ENCODE measurements around the gene PROSER1.

Gene PROSER1

DNA sequence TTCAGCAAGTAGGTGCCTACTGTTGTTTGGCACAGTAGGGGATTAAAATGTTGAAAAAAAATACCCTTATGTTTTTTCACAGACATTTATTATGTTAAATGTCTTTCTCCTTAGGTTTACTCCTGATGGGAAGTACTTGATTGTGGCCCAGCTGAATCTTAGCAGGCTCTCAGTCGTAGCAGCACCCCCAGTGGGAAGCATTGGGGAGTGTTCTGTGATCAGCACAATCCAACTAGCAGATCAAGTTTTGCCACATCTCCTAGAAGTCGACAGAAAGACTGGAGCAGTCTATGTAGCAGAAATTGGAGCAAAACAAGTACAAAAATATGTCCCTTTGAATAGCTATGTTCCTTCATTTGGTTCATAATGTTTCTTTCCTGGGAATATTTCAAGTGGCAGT, 9.7 kb upstream of the PROSER1 start (continued):
- TF ChIP-seq TCF4 (CRISPR knock-in tag; IDR thresholded peaks at IDR 0.05; ENCODE audit: borderline replicate concordance), result no peak

DNA sequence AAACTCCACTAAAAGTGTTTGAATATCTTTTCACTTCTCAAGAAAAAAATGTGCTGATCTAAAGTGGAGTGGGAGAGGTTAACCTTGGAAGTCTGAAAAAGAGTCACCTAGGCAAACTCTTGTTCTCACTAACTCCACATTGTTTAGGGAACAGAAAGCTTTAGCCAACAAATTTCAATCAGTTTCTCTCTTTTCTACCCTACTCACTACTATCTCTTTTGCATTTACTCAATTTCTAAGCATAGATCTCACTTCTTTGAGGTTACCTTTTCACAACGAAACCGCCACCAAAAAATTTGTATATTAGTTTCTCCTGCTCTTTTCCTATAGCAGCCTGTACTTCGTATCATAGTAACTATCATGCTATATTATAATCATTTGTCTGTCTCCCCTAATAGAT, 6.6 kb upstream of the PROSER1 start:
- TF ChIP-seq TCF4 (CRISPR knock-in tag; IDR thresholded peaks at IDR 0.05; ENCODE audit: borderline replicate concordance), result no peak
- no peak for TF ChIP-seq TOX (CRISPR knock-in tag; IDR thresholded peaks at IDR 0.05; ENCODE audit: borderline replicate concordance)
- ATAC-seq, result no peak

DNA sequence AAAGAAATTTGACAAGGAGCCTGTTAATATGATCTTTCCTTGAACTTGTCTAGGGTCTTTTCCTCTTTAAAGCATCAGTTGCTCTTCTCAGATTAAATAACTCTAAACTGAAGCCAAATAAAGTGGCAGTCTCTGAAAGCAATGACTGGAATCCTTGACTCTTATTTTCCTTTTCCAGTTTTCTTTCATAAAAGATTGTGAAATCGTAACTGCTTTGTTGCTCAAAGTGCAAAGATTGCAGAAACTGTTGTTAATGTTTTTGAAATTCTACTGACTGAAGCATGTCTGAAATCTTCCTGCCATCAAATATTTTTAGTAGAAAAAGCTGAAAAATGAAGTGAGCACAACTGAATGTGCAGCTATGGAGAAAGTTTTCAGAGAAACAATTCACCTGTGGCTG, 2.3 kb upstream of the PROSER1 start:
- ATAC-seq, result no peak
- no peak for TF ChIP-seq SNAI2 (CRISPR knock-in tag; IDR thresholded peaks at IDR 0.05)
- TF ChIP-seq OSR1 (CRISPR knock-in tag; IDR thresholded peaks at IDR 0.05), result no peak
- no peak for TF ChIP-seq BACH2 (CRISPR knock-in tag; IDR thresholded peaks at IDR 0.05; ENCODE audit: borderline replicate concordance)
- TF ChIP-seq, protein P1, sequence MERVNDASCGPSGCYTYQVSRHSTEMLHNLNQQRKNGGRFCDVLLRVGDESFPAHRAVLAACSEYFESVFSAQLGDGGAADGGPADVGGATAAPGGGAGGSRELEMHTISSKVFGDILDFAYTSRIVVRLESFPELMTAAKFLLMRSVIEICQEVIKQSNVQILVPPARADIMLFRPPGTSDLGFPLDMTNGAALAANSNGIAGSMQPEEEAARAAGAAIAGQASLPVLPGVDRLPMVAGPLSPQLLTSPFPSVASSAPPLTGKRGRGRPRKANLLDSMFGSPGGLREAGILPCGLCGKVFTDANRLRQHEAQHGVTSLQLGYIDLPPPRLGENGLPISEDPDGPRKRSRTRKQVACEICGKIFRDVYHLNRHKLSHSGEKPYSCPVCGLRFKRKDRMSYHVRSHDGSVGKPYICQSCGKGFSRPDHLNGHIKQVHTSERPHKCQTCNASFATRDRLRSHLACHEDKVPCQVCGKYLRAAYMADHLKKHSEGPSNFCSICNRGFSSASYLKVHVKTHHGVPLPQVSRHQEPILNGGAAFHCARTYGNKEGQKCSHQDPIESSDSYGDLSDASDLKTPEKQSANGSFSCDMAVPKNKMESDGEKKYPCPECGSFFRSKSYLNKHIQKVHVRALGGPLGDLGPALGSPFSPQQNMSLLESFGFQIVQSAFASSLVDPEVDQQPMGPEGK (CRISPR knock-in tag; IDR thresholded peaks at IDR 0.05; ENCODE audit: borderline replicate concordance), result no peak
- TF ChIP-seq CSDC2 (CRISPR knock-in tag; IDR thresholded peaks at IDR 0.05), result no peak
- no peak for TF ChIP-seq ARNTL (CRISPR knock-in tag; IDR thresholded peaks at IDR 0.05; ENCODE audit: borderline replicate concordance, low read depth)

DNA sequence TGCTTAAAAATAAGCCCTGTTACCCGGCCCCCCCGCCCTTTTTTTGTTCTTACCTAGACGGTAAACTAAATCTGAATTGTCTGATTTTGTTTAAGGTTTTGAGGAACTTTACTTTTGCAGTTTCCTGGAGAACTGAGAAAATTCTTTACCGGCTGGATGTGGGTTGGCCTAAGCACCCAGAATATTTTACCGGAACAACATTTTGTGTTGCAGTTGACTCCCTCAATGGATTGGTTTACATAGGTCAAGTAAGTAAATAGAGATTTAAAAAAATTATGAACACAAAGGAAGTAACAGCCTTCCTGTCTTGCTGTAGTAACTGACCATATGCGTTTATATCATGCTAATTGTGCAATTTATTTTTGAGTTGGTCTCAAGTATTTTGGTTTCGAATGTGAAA, 1.2 kb upstream of the PROSER1 start:
- no peak for ATAC-seq
- TF ChIP-seq SNAI2 (CRISPR knock-in tag; IDR thresholded peaks at IDR 0.05), result no peak
- no peak for TF ChIP-seq ISL1 (CRISPR knock-in tag; IDR thresholded peaks at IDR 0.05)
- TF ChIP-seq, protein P2, sequence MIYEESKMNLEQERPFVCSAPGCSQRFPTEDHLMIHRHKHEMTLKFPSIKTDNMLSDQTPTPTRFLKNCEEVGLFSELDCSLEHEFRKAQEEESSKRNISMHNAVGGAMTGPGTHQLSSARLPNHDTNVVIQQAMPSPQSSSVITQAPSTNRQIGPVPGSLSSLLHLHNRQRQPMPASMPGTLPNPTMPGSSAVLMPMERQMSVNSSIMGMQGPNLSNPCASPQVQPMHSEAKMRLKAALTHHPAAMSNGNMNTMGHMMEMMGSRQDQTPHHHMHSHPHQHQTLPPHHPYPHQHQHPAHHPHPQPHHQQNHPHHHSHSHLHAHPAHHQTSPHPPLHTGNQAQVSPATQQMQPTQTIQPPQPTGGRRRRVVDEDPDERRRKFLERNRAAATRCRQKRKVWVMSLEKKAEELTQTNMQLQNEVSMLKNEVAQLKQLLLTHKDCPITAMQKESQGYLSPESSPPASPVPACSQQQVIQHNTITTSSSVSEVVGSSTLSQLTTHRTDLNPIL (CRISPR knock-in tag; IDR thresholded peaks at IDR 0.05; ENCODE audit: low read depth), result no peak
- TF ChIP-seq CSDC2 (CRISPR knock-in tag; IDR thresholded peaks at IDR 0.05), result no peak
- no peak for TF ChIP-seq ZC3H10 (CRISPR knock-in tag; IDR thresholded peaks at IDR 0.05)
- TF ChIP-seq, protein P3, sequence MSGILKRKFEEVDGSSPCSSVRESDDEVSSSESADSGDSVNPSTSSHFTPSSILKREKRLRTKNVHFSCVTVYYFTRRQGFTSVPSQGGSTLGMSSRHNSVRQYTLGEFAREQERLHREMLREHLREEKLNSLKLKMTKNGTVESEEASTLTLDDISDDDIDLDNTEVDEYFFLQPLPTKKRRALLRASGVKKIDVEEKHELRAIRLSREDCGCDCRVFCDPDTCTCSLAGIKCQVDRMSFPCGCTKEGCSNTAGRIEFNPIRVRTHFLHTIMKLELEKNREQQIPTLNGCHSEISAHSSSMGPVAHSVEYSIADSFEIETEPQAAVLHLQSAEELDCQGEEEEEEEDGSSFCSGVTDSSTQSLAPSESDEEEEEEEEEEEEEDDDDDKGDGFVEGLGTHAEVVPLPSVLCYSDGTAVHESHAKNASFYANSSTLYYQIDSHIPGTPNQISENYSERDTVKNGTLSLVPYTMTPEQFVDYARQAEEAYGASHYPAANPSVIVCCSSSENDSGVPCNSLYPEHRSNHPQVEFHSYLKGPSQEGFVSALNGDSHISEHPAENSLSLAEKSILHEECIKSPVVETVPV (CRISPR knock-in tag; IDR thresholded peaks at IDR 0.05), result no peak
- no peak for TF ChIP-seq TOX (CRISPR knock-in tag; IDR thresholded peaks at IDR 0.05; ENCODE audit: borderline replicate concordance)
- TF ChIP-seq, protein P4, sequence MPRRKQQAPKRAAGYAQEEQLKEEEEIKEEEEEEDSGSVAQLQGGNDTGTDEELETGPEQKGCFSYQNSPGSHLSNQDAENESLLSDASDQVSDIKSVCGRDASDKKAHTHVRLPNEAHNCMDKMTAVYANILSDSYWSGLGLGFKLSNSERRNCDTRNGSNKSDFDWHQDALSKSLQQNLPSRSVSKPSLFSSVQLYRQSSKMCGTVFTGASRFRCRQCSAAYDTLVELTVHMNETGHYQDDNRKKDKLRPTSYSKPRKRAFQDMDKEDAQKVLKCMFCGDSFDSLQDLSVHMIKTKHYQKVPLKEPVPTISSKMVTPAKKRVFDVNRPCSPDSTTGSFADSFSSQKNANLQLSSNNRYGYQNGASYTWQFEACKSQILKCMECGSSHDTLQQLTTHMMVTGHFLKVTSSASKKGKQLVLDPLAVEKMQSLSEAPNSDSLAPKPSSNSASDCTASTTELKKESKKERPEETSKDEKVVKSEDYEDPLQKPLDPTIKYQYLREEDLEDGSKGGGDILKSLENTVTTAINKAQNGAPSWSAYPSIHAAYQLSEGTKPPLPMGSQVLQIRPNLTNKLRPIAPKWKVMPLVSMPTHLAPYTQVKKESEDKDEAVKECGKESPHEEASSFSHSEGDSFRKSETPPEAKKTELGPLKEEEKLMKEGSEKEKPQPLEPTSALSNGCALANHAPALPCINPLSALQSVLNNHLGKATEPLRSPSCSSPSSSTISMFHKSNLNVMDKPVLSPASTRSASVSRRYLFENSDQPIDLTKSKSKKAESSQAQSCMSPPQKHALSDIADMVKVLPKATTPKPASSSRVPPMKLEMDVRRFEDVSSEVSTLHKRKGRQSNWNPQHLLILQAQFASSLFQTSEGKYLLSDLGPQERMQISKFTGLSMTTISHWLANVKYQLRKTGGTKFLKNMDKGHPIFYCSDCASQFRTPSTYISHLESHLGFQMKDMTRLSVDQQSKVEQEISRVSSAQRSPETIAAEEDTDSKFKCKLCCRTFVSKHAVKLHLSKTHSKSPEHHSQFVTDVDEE (CRISPR knock-in tag; IDR thresholded peaks at IDR 0.05), result no peak
- no peak for TF ChIP-seq PPARA (CRISPR knock-in tag; IDR thresholded peaks at IDR 0.05; ENCODE audit: borderline replicate concordance)

DNA sequence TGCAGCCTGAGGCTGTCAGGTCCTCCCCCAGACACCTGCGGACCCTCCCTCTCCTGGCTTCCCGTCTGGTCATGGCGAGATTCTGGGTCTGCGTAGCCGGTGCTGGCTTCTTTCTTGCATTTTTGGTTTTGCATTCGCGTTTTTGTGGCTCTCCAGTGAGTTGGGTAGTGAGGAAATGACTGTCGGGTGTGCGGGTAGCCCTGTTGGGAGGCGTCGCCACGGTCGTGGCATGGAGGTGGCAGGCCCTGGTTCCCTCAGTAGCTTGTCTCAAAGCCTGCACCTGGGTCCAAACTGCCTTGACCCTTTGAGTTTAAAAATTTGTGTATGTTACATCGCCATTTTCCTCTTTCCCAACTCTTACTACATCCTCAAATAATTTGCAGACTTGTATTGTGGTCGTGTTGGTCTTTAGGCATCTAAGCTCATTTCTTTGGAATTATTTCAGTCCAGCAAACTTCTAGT, 711 bp upstream of the PROSER1 start:
- TF ChIP-seq, protein P3 (CRISPR knock-in tag; IDR thresholded peaks at IDR 0.05), result no peak
- TF ChIP-seq BACH2 (CRISPR knock-in tag; IDR thresholded peaks at IDR 0.05; ENCODE audit: borderline replicate concordance), result no peak
- TF ChIP-seq ARNTL (CRISPR knock-in tag; IDR thresholded peaks at IDR 0.05; ENCODE audit: borderline replicate concordance, low read depth), result no peak
- TF ChIP-seq OSR1 (CRISPR knock-in tag; IDR thresholded peaks at IDR 0.05), result no peak
- TF ChIP-seq, protein P4 (CRISPR knock-in tag; IDR thresholded peaks at IDR 0.05), result no peak
- no peak for TF ChIP-seq ESRRG (CRISPR knock-in tag; IDR thresholded peaks at IDR 0.05)
- TF ChIP-seq TCF4 (CRISPR knock-in tag; IDR thresholded peaks at IDR 0.05; ENCODE audit: borderline replicate concordance), result no peak
- no peak for TF ChIP-seq CSDC2 (CRISPR knock-in tag; IDR thresholded peaks at IDR 0.05)
- TF ChIP-seq ZFP3 (CRISPR knock-in tag; IDR thresholded peaks at IDR 0.05), result no peak

More for the DNA sequence above, 711 bp upstream of the PROSER1 start:
- peak; percentile 19 for ATAC-seq

Measured in SK-N-SH treated with all-trans-retinoic acid at 6 μM for 48 hours (cell line).